AG08396 (cell line): ENCODE data around the gene GPC6.
"Not testable (repeated sequence)": the region's sequence is repeated elsewhere in the genome, so short reads cannot be mapped to it uniquely, and the experiment has no call there.

Source experiments
- DNase-seq: peaks from one replicate; pipeline ENCODE4 v3.0.0; 2012; ENCODE audit warnings: low spot score, mixed read lengths

Gene GPC6

DNA sequence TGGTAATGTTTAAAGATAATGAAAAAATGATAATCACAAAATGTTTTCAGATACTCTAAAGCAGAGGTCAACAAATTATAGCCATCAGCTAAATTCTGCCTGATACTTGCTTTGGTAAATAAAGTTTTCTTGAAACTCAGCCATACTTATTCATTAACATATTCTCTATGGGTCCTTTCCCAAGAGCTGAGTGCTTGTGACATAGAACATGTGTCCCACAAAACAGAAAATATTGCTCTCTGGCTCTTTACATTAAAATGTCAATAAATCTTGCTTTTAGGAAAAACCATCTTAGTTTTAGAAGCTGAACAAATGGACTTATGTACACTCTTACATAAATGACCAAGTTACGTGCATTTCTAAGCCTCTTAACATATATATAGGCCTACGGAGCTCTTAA lies 945.8 kb downstream of the GPC6 start:
- no peak for DNase-seq

DNA sequence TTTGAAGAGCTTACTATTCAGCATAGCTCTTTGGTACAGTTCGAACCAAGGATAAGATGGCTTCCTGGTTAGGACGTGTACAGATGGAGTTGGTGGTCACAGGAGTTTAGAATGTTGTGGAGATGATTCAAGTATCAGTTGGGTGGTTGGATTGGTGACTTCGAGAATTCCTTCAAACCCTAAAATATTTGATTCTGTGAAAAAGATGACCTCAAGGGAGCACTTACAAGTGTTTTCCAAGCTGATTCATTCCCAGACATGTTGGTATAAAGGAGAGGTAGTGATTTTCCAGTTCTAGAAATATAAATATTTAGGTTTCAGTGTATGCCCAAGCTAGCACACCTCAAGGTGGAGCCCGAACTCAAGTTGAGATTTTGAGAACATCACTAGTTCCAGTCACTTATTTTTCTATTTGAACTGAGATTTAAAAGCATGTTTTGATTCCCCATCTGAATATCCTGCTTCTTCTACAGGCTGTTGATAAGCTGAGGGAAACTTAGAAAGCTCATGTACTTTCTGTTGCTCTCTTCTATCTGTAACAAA lies 946.8 kb downstream of the GPC6 start:
- peak; percentile 12 for DNase-seq

DNA sequence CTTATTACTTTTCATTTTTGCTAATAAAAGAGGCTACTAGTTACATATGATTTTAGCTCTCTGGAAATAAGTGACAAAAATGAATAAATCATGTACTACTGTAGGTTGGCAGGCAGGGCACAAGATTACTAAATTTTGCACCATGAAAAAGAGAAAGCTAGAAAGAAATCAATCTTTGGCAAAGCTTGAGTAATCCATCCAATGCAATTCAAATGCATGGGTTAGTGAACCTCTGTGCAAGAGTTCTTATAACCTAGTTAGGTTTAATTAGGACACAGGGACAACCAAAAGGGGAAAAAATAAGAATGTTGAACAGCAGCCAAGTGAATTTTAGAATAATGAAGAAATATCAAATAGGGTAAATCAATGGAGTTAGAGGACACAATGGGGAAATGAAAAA lies 947.4 kb downstream of the GPC6 start:
- DNase-seq, result no peak

DNA sequence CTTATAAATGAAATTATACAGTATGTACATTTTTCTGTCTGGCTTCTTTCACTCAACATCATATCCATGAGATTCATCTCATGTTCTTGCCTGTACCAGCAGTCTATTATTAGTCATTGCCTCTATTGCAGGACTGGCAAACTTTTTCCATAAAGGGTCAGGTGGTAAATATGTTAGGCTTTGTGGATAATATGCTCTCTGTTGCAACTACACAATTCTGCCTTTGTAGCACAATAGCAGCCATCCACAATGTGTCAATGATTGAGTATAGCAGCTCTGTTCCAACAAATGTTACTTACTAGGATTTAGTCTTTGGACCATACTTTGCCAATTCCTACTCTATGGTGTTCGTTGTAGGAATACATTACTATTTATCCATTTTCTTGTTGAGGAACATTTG lies 948.5 kb downstream of the GPC6 start:
- no peak for DNase-seq

DNA sequence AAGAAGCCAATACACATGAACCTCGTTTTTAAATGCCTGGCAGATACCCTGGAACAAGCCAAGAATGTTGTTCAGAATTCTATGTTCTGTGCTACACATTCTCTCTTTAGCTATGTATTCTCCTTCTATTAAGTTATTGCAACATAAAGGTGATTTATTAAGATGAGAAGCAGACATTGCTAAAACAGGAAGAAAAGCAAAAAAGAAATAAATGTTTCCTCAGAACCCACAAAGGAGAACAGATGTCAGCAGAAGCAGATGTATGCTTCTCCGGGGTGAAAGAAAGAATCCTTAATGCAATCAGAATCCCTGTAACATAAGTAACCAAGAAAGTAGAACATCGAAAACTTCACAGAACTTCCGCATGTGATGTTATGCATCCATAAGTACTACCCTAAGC lies 950.0 kb downstream of the GPC6 start:
- no peak for DNase-seq

DNA sequence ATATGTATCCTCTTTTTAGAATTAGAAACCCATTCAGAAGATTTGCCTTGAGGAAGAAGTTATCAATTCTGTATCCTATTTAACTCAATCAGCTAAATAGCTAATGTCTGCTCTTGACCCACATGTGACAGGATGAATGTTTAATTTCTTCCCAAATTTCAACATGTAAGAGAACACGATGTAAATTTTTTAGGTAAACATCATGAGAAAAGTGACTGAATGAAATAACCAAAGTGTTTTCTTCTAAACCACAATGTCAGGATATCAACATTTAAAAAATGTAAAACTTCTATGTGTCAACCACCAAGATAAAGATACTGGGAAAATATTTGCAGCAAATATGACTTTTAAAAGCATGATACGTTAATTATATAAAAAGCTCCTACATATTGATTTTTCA lies 950.4 kb downstream of the GPC6 start:
- no peak for DNase-seq

DNA sequence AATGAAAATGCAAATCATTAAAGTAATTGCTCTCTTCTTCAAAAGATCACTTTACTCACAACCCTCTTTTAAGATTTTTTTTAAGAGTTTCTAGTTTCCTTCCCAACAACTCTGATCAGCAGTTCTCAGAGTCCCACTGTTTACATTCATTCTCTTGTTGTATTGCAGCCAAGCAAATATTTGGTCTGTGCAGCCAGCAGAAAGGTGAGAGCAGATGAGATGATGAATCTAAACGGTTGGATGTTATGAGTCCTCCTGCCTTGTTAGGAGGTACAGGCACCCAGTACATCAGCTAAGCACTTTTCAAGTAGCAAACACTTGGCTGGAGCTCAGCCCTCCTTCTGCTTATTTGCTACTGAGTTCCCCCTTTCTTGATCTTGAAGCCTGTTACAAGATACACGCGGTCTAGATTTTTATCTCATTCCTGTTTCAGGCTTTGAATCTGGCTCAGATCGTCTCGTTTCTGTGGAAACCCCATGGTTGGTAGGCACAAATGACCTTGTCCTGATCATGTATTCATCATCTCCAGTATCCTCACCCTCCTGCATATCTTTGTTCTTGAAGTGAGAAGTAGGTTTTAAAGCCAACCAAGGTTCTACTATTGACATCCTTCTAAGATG lies 952.1 kb downstream of the GPC6 start:
- DNase-seq, result no peak

DNA sequence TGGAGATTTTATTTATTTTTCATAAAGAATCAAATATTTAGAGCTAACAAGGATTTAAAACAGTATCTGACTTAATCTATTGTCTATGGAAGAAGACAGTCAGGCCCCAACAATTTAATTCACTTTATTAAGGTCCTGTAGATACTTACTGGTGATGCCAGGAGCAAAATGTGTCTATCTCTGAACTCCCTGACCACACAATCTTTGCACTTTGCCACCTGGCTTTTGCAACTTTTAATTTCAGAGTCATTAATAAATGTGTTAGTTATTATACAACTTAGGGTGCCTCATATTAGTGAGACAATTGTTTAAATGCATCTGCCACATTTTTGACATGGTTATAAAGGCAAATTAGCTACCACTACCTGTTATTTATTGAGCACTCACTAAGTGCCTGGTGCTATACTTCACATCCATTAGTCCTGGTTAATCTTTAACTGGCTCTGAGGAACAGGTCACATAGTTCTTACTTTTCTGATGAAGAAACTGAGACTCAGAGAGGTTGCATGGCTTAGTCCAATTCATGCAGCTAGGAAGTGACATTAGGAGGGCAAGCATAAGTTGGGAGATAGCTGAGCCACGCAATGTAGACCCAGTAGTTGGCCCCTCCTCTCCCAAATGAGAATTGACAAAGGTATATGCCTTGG lies 955.0 kb downstream of the GPC6 start:
- no peak for DNase-seq

DNA sequence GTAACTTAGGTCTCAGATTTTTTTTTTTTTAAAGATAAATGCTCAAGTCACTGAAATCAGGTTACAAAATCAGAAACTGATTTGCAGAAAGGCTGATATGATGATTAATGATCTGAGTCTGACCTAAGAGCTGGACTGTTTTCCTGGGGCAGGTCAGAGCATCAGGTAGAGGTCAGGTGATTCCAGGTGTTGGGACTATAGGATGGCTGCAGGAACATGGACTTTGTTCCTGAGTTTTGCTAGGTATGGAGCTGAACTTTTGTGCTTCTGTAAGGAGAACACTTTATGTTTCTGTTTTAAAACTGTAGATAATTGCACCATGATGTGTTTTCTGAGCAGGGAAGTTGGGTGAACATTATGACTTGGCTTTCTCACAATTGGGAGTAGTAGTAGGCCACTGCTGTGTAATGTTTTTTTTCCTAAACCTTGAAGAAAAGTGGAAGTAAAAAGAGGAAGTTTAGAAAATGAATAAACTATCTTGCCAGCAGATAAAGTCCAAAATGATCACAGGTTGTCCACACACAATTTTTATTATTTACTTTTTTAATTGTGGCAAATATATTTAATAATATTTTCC lies 955.7 kb downstream of the GPC6 start:
- no peak for DNase-seq

DNA sequence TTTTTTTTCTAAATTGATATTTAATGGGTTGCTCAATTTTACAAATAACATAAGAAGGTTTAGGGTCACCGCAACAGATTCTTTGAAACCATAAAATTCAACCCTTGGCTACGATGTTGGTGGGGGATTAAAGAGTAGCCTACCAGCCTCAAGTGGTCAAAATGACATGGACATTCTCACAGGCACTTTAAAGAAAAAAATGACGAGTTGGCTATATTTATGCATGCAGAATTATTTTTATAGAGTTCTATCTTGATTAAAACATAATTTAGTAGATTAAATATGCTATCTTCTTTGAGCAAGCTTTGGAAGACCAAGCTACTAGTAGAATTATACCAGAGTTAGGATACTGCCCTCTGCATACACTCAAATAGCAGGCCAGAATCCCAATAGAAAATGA lies 959.9 kb downstream of the GPC6 start:
- no peak for DNase-seq

DNA sequence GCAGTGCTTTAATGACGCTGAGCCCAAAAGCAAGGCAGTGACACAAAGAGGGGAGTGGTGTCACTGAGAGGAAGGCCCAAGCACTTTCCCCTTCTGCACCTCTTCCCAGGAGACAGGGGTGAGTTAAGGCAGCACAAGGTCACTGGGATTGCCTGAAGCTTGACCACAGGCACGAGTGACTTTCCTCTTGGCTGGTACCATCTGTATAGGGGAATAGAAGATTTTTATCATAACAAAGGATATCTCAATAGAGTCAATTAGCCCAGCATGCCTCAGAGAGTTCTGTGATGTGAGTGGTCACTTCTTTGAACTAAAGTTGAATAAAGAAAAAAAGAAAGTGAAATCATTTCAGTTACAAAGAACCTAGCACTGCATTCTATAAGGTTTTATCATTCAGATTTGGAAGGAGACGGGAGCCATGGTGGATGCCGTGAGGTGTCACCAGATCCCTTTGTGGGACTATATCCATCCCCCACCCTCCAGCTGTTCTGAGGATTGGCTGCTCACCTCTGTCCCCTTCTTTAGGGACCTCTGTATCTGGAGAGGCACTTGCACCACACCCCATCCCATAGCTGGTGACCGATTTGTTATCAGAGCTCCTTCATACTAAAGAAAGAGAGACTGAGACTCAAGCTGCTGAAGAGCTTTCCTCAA lies 961.7 kb downstream of the GPC6 start:
- DNase-seq, result no peak

DNA sequence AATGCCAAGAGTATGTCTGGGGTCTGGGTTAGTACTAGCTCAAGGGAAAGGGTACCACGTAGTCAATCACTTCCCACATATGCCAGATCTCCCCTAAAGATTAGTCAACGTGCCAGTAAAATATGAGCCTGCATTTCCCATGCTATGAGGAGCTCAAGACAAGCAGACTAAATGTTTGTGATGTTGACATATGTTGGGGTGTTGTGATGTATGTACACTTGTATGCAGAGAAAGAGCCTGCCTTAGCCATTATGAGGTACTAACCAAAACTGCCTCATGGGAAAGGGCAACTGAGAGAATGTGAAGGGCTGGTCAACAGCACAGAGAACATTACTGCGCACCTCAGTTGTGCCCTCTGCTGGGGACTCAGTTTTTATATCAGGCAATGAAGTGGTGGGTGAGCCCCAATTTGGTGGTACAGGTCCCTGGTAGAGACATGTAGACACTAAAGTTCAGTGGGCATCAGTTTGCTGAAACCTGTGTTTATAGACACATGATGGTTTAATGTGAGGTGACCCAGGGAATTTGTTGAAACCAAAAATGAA lies 965.9 kb downstream of the GPC6 start:
- DNase-seq, result peak; percentile 18

DNA sequence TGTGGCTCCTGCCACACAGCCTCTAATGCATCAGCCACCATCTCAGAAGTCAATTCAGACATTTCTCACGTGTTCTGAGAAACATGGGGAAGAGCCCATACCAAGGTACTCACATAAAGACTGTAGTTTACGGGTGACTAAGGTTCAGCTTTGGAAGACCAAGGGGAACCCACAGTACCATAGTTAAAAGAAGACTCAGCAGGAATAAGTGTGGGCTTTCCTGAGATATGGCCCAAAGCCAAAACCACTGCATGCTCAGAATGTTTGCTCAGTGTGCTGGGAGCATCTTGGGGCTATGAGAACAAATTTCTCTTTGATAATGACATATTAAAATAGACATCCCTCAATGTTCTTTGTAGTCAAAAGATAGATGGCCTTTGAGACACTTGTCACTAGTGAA lies 969.1 kb downstream of the GPC6 start:
- DNase-seq, result peak; percentile 53

DNA sequence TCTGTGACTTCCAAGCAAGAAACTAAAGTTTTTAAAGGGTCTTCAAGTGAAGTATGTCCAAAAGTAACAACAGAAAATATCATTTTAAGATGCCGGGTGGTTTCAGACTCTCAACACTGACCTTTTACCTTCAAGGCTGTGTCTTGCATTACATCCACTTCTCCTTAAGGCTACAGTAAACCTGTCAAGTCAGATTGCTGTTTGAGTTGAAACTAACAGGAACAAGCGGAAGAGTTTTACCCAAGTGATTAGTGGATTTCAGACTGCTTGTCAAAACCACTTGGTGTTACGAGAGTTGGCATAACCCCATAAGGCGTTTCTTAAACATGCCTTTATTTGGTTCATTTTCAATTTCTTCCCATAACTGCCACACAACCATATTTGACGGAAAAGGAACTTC lies 969.8 kb downstream of the GPC6 start:
- no peak for DNase-seq

DNA sequence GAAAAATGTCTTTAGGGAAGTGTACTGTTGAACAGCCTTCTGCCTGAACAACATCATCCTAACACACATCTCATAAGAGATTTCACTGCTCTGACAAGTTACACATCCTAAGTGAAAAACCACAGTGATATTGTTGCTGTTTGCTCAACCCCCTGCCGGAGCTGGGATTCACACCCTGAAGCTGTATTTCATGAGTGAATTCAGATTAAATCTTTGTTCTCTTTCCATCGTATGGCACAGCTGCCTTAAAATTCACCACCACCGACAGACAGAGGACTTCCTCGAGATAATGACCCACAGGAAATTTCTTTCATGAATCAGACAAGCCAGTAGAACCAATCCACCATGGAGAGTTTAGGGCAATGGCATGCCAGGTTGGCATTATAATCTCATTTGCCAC lies 972.1 kb downstream of the GPC6 start:
- no peak for DNase-seq

DNA sequence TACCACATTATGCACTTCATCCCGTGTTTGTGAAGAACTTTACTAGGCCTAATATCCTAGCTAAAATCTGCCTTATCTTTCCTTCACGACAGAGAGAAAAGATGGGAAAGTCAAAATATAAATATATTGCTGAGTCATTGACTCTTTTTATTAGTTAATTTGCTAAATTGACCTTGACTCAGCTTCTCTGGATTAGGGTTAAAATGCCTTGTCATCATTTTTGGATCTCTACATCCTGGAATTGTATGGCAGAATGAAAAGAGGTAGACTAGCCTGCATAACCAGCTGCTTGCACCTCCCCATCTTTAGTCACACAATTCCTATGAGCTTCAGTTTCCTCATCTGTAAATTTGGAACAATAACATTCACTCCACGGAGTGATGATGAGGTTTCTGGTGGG lies 972.5 kb downstream of the GPC6 start:
- no peak for DNase-seq

DNA sequence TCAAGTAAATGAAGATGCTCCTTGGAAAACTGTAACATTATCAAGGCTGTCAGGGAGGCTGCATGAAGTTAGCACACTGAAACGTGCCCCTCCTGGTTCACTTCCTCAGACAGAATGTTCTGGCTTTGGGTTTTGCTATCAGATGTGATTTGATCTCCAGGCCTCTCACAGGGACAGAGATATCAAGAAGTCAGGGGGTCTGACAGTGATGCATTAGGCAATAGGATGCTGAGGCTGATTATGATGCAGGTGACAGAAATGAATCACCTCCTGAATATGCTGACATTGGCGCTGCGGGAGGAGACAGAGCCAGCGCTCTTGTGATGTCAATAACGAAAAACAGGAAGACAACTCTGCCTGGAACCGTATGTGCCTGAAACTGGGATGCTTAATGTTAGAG lies 974.4 kb downstream of the GPC6 start:
- DNase-seq, result no peak

DNA sequence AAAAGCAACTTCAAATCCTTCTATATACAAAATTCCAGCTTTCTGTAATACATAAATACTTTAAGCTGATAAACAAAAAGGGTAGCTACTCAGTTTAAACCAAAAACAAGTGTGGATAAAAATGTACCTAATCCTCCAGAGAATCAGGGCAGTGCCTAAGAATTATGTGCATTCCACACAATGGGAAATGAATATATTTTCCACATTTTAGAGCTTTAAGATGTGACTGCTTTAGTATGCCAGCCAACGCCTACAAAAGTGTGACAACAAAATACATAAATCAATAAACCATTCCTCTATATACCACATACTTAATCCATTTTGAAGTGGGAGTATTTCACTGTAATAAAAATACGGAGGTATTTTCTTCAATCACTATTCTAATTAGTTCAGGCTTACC lies 977.6 kb downstream of the GPC6 start:
- DNase-seq, result no peak

DNA sequence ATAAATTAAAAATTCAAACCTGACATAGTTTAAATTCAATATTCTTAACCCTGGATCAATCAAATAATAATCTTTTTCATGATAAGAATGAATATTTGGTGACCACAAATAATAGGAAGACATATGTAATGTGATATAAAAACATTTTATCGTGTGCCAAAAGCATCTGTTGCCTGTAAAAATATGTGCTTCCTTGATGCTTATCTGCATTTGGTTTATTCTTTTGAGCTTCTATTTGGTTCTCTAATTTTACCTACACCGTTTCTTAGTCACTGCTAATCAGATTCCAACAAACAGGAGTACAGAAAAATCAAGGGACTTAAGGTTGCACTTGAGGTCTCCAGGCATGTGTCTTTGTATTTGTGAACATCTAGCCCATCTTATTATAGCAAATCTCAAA lies 978.3 kb downstream of the GPC6 start:
- no peak for DNase-seq

DNA sequence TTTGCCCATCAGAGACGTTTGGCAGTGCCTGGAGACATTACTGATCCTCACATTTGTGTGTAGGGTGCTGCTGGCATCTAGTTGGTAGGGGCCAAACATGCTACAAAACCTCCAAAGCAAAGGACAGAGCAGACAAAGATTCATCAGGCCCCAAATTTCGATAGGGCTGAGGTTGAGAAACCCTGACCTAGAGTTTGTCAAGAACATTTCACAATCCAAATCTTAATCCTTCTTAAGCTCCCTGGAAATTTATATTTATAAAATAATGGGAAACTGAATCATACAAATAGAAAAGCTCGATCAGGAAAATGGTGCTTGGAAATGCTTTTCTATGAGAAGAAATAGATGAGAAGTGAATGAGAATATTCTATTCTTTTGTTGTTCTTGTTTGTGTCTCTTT lies 979.3 kb downstream of the GPC6 start:
- DNase-seq, result no peak

DNA sequence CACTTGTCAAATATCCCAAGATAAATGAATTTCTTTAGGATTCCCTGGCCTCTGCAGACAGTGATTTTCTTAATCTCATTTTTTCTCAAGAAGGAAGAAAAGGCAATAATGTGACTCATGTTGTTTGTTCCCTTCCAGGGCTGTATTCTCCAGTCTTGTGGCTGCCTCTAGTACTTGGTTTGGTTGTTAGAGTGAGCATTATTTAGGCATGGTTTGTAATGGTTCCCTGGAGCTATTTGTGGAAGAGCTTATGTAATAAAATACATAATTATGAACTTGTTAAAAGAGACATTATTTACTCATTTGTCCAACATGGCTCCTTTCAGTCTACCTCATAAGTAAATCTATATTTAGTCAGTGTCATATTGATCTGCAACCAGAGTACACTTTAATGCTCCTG lies 982.5 kb downstream of the GPC6 start:
- no peak for DNase-seq

DNA sequence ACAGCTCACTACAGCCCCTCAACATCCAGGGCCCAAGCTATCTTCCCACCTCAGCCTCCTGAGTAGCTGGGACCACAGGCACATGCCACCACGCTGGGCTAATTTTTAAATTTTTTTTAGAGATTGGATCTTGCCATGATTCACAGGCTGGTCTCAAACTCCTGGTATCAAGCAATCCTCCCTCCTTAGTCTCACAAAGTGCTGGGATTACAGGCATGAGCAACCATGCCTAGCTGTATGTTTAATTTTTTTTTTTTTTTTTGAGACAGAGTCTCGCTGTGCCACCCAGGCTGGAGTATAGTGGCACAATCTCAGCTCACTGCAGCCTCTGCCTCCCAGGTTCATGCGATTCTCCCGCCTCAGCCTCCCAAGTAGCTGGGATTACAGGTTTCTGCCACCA lies 983.3 kb downstream of the GPC6 start:
- DNase-seq, result not testable (repeated sequence)

DNA sequence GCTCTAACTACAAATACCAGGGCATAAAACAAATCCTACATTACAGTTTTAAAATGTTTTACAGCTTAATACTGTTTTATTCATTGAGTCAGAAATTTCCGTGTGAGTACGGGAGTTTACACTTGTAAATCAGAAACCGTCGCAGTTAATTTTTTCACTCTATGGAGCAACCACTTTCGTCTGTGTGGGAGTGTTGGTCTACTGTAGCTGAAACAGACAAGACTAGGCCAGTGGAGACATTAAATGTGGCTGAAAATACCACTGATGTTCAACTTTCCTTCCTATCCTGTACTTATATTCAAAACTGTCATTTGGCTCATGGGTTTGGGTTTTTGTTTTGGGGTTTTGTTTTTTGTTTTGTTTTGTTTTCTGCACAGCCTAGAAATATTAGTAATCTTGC lies 984.2 kb downstream of the GPC6 start:
- DNase-seq, result no peak
